ENCODE data around the gene KIAA1328.

Gene KIAA1328

DNA sequence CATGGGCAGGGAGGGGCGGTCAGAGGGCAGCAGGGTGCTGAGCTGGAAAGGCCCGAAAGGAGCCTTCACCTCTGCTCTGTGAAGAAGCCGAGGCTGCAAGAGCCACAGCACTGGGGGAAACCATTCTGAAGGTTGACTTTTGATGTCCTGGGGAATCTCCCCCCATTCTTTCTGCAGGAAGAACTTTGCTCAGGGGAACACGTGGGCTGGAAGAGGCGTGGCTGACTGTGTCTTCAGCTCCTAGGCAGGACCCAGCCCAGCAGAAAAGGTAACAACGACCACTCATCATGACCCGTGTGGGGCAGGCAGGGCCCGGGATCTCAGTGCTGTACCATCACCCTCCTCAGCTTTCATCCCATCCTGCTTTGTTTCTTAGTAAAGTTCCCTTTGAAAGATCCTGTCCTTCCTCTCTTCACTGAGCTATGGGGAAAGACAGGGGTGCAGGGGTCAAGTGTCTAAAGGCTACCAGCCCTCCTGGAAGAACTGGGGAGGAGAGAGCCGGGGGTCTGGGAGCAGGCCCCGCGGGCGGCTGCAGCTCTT, 424.0 kb downstream of the KIAA1328 start:
- no peak for DNase-seq (ENCODE audit: low spot score)

DNA sequence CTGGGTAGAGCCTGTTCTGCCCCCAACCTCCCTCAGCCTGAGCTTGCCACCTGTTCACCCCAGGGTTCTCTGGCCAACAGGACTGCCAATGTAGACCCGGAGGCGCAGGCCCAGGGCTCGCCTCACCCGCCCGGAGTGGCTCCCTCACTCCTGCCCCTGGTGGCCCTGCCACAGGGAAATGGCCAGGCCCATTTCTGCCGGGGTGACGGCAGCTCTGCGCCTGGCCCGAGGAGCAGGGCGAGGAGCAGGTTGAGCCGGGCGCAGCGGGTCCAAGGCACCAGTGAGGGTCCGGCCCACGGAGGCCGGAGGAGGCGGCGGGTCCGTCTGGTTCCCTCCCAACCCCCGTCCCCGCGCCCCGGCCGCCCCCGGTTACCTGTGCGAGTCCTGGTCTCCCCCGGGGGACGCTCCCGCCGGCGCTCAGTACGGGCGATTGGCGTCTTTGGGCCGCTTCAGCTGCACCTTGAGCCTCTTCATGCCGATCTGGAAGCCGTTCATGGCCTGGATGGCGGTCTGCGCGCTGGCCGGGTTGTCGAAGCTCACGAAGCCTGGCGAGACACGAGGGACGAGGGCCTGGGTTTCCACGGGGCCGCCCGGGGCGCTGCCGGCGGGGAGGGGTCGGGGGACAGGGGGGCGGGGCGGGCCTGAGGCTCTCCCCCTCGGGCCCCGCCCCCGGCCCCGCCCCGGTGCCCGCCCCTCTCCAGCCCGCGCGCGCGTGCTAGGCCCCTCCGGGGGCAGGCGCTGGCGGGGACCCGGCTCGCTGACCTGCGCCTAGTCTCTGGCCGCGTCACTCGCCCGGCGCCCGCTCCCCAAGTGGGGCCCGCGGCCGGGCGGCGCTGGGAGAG, 424.7 kb downstream of the KIAA1328 start:
- DNase-seq (ENCODE audit: low spot score) = peak; percentile 98

DNA sequence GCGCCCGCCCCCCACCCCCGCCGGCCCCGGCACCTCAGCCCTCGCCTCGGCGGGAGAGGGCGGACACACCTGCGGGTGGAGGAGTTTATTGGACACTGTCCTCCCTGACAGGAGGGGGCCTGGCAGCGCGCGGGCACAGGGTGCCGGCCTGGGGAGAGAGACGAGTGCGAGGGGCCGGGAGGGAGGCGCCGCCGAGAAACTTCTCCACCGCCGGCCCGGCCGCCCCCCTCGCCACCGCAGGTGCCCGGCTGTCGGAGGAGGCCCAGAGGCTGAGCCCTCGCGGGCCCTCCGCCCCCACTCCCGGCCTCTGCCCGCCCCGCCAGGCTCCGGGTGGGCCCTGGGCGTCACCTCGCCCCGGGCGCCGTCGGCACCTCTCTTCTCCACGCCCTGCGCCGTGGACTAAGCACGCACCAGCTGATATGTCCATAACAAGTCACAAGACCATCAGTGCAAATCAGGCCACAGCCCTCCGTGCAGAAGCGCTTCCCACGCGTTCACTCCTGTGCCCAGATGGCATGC, 425.4 kb downstream of the KIAA1328 start:
- peak; percentile 65 for DNase-seq (ENCODE audit: low spot score)

DNA sequence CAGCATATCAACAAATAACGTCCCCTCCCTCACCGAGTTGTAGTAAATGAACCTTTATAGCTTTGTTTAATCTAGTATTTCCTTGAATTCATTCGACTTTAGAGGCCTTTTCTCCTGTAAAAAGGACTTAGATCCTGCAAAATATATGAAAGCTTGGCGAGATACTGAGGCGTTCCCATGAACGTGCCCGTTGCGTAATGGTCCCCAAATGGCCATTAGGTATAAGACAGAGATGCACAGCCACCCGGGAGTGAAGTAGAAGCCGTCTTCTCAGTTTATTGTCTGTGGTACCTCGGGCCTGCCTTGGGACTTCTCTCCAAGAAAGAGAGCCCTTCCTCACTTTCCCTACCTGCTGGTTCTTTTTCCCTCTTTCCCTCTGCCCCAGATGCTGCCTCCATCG, 426.0 kb downstream of the KIAA1328 start:
- no peak for DNase-seq (ENCODE audit: low spot score)

DNA sequence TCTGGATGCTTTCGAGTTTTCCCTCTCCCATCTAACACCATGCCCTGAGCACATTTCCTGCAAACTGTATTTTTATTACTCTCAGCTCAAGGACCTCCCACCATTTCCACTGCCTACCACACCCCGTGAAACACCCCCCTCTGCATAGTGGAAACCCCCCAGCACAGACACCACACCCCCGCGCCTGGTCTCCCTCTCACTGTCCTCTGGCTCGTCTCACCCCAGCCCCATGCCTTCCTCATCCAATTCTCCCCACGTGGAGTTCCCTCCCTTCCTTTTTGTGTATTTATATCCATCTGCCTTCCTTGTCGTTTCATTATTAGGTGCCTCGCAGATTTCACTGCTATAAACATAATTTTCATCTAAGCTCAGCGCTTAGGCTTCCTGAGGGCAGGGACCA, 429.2 kb downstream of the KIAA1328 start:
- DNase-seq (ENCODE audit: low spot score) = no peak

DNA sequence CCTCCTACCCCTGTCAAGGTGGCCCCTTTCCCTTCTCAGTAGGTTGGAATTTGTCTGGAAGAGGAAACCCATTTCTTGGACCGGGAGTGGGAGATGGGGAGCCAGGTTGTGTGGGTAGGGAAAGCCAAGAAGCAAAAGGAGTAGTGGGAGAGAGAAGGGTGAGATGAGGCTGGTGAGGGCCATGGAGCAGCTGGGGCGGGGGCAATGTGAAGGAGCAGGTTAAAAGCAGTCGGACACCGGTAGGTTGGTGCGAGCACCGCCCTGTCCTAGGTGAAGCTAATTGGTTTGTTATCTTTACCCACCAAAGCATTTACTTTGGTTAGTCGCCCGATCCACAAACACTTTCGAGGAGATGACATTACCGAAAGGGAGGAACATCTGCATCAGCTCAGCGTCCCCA, 429.9 kb downstream of the KIAA1328 start:
- no peak for DNase-seq (ENCODE audit: low spot score)

DNA sequence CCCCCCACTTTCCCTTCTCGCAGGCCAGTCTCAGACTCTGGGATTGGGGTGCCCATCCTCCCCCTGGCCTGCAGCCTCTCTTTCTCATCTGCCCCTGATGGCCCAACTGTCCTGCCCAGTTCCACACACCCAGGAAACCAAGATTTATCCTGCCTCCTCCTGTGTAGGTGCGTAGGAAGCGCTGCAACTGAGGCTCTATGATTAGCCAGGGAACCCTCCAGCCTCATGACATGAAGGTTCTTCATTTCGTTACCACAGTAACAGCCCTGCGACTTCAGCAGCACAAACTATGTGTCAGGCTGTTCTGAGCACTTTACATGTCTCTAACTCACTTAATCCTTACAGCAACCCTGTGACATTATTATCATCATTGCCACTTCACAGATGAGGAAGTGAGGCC, 430.8 kb downstream of the KIAA1328 start:
- no peak for DNase-seq (ENCODE audit: low spot score)

DNA sequence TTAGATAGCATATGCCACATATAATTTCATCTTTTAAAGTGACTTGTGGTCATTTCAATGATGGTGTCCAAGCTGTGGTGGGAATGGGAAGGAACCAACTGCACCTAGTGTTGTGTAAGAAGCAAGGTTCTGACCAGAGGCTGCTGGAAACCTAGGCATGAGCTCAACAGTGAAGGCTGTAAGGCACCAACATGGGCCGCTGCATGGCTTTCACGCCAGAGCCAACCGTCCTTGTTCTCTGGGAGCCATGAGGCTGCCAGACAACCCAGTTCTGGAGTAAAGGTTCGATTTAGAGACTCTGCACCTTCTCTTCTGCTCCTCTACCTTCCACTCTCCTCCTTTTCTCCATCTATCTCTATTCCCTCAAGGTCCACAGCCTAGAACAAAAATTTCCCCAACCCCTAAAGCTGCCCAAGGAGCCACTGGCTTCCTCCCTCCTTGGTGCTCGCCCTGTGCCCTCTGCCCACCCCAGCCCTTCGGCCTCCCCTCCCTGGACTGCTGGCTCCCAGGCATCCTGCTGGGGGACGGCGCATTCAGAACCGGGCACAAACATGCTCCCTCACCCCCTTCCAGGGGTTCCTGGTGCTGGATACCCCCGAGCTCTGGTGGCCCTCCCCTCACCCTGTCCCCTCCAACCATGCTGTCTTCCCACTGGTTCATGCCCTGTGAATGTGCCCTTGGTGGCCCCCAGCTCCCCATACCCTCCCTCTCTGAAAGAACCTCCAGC, 431.6 kb downstream of the KIAA1328 start:
- DNase-seq (ENCODE audit: low spot score) = no peak

DNA sequence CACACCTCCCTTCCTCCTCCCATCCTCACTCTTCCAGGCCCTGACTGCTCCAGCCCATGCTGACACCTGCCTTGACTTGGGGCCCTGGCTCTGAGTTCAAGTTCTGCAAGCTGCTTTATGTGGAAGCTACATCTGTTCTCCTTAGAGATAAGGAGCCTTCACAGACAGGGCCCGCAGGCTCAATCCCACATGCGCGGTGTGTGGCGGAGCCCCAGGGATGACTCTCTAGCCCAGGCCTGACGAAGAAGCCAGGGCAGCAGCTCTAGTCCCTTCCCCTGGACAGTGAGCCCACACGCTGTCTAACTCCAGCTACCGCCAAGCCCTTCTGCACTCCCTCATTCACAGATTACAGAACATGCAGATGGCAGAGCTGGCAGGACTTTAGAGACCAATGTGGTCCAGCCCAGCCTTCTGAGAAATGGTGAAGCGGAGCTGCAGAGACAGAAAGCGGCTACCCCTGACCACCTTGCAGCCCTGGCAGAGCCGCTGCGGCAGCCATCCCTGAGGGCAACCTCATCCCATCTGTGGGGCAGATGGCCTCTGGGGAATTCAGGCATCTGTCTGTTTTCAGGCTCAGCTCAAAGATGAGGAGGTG, 432.4 kb downstream of the KIAA1328 start:
- DNase-seq (ENCODE audit: low spot score) = no peak

DNA sequence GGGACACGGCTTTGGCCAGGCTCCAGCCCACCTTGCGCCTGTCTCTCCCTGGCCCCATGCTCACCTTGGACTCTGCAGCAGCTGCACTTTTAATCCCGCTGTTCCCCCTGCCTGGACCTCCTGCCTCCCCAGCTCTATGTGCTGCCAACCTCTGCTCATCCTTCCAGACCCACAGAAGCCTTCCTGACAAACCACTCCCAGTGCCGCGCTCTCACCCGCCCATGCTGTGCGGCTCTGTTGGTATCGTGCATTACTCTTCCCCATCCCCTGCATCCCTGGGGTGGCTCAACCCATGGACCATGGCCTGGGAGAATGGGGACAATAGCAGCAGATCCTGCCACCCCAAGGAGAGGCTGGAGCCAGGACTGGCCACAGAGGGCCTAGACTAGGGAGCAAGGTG, 433.1 kb downstream of the KIAA1328 start:
- DNase-seq (ENCODE audit: low spot score) = no peak

DNA sequence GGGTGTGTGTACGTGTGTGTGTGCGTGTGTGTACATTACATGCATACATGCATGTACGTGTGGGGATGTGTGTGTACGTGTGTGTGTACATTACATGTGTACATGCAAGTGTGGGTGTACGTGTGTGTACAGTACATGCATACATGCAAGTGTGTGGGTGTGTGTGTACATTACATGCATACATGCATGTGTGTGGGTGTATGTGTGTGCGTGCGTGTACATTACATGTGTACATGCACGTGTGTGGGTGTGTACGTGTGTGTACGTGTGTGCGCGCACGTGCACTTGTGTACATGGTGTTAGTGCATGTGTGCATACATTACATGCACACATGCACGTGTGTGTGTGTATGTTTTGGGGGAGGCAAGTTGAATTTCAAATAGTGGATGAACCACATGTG, 436.0 kb downstream of the KIAA1328 start:
- no peak for DNase-seq (ENCODE audit: low spot score)

DNA sequence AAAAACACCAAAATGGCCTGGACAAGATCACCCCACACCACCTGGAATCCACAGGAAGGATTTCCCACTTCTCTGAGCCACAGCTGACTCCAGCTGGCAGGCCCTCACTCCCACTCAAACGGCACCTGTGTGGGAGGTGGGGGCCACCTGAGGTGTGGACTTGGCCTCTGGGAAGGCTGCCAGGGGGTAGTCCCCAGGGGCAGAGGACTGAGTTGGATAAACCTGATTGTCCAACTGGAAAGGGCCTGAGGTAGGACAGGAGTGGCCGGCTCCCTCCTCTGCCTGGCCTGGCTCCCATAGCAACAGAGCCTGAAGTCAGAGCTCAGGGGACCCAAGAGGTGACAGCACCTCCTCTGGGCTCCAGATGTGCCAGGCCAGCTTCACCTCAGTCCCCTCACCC, 436.5 kb downstream of the KIAA1328 start:
- DNase-seq (ENCODE audit: low spot score) = no peak

DNA sequence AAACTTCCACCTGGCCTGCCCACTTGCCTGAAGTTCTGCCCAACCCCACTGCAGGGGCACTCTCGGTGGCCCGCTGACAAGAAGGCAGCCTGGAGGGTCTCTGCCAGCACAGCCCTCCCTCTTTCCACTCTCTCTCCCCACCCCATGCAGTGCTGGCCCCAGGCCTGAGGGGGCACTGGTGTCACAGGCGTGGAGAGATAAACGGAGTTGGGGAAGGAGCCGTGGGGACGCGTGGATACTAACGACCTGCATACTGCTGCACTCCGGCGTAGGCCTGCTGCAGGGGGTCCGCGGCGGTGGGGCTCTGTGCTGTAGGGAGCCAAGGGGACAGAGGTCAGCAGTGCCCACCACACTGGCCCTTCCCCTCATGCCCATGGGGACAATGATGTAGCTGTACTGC, 437.4 kb downstream of the KIAA1328 start:
- peak; percentile 73 for DNase-seq (ENCODE audit: low spot score)

DNA sequence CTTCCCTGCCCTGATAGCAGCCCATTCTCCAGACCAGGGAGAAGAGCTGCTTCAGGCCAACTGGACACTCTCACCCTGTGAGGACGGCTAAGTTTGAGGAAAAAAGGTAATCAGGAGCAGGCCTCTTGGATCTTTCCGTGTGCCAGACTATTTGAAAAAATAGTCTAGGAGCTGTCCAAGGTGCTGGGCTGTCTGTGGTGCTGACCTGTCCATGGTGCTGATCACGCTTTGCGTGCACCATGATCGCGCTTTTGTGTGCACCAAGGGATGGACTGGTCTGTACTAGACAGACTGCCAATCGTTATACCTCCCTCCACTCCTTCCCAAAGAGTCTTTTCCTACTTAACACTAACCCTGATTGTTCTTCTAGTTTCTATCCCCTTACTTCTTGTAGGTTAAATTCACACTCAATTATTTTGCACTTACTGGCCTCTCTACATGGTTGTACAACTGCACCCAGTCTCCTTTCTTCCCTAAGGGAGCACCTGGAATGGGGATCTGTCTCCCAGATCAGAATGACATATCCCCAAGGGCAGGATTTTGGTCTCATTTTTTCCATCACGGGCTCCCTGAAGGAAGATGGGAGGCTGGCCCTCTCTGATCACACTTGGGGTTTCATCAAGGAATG, 441.2 kb downstream of the KIAA1328 start:
- DNase-seq (ENCODE audit: low spot score) = peak; percentile 66

DNA sequence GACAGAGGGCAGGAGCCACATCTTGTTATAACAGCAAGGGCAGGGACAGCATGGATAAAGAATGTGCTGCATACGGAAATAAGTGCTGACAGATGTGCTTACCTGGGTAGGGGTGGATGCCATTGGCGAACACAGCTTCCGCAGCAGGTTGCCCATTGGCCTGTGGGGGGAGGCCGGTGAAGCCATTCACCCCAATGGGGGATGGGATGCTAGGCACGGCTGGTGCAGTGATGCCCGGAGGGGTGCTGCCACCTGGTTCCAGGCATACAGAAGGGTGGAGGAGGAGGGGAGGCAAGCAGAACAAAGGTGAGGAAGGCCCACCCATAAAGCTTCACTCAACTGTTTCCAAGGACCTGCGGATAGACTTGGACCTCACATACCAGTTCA, 441.7 kb downstream of the KIAA1328 start:
- DNase-seq (ENCODE audit: low spot score) = no peak

DNA sequence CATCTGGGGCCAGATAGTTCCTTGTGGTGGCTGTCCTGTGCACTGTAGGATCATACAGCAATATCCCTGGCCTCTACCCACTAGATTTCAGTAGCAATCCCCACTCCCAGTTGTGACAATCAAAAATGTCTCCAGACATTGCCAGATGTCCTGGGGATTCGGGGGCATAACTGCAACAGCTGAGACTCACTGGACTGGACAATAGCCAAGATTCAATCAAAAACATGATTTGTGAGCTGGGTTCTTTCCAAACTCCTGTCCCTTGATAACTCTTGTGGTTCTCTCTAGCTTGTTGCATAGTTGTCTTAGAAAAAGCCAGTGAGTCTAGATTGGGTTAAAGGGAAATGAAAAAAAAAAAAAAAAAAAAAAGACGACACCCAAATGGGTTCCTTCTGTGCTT, 443.3 kb downstream of the KIAA1328 start:
- DNase-seq (ENCODE audit: low spot score) = no peak

DNA sequence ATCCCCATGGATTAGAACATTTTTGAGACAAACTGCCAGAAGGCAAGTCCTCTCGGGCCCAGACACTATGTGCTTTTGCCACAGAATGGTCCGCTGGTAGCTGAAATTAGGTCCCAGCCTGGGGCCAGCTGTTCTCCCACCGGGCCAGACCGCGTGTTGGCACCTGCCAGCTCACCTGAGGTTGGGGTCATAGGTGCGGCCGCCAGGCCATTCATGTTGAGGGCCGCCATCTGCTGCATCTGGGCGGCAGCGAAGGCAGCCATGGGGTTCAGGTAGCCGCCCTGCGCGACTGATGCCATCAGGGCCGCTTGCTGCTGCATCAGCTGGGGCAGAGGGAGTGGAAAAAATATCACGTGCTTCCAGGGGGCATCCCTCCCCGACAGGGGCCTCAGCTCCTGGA, 443.9 kb downstream of the KIAA1328 start:
- no peak for DNase-seq (ENCODE audit: low spot score)

DNA sequence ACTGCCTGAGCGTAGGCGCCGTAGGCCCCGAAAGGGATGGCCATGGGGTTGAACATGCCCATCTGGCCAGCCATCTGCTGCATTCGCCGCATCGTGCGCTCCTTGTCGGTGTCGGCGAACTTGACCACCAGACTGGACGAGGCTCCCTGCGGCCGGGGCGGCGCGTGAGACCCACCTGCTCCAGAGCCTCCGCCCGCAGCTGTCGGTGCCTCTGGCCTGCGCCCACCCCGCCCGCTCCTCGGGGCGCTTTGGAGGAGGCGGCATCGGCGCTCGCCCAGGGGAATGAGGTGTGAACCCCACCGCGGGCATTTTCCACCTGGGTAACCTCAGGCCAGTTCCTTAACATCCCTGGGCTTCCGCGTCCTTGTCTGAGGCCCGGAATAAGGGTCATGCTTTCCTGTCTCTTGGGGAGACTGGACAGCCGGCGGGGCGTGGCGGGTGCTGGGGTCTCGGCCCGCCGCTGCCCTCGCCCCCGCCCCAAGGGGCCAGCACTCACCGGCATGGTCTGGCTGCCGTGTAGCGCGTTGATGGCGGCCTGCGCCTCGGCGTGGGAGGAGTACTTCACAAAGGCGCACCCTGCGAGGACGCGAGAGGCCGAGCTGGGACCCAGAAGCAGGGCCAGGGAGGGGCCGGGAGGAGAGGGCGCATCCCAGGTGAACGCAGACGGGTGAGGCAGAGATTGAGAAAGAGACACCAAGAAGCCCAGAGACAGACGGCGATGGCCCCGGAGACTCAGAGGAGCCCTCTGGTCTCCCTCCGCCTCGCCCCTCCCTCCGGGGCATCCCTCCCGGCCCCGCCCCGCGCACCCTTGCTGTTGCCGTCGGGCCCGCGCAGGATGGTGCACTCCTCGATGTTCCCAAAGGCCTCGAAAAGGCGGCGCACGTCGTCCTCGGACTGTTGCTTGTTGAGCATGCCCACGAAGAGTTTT, 445.6 kb downstream of the KIAA1328 start:
- no peak for DNase-seq (ENCODE audit: low spot score)

DNA sequence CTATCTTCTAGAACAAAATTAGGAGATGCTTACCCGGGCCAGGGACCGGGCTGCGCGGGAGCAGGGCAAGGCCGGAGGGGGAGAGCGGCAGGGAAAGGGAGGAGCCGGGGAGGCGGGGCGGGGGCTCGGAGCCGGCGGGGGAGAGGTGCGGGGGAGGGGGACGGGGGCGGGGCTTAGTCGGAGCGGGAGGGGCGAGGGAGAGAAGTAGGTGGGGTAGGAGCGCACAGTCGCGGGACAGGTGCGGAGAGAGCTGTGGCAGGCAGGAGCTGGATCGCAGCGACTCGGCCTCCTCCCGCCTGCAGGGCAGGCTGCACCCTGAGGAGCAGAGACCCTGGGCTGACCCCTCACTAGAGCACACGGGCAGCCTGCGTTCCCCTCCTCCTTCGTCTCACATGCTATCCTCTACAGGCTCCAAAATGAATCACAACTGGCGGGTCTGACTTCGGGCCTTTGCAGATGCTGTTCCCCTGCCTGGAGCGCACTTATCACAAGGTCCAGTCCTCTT, 446.4 kb downstream of the KIAA1328 start:
- peak; percentile 72 for DNase-seq (ENCODE audit: low spot score)

DNA sequence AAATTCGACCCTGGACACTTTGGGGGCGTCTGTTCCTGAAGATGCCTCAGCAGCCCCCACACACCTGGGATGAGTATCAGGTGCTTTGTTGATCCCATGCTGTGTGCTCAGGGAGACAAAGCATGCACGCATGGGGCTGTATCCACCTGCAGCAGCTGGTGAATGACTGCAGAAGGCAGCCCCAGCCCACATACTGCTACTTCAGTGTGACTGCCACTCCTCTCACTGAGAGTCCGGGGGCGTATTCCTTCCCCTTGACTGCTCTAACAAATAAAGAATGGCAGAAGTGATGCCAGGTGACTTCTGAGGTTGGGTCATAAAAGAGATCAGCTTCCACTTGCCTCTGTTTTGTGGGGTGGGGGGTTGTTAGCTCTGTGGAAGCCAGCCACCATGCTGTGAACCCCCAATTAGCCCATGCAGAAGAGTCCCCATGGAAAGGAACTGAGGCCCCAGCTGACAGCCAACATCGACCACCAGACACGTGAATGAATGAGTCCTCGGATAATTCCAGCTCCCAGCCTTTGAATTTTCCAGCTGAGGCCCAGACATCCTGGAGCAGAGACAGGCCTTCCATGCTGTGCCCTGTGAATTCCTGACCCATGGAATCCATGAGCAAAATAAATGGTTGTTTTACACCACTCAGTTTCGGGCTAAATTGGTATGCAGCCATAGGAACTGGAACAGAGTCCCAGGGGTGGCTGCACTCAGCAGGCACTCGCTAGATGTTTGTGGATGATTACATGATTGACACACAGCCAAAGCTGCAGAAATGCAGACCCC, 447.4 kb downstream of the KIAA1328 start:
- no peak for DNase-seq (ENCODE audit: low spot score)

Data from iPS-NIHi11 (cell line).